CD4-positive, alpha-beta T cell treated with Interleukin-2 at 100 ng/mL for 4 hours (primary cell): ENCODE data around the gene CXCL17.
"Not testable (repeated sequence)": the region's sequence is repeated elsewhere in the genome, so short reads cannot be mapped to it uniquely, and the experiment has no call there.

ENCODE experiments used
- DNase-seq: peaks from one replicate; pipeline ENCODE4 v3.0.0-alpha.2; 2020; ENCODE audit warnings: low spot score

The CXCL17 gene, protein sequence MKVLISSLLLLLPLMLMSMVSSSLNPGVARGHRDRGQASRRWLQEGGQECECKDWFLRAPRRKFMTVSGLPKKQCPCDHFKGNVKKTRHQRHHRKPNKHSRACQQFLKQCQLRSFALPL

DNA sequence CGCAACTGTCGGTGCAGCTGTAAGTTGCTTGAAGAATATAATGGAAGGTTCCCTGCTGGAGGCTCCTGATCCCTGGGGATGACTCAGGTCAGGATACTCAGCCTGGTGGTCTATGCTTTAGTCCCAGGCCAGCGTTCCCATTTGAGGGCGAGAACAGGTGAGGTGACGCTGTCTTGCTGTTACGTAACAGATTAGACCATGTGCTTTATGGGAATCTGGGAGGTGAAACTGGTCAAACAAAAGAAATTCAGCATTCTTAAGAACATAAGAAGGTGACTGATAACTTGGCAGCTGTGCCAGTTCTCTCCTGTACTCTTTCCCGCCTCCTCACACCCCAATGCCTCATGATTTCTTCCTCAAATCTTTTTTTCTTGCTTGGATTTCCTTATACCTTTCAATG lies at the start of gene CXCL17:
Gene CXCL17, minus strand, starts transcription at position 114 of the 400 bp plus-strand sequence. CDS start 114 bp downstream, outside the sequence.
- no peak for DNase-seq

DNA sequence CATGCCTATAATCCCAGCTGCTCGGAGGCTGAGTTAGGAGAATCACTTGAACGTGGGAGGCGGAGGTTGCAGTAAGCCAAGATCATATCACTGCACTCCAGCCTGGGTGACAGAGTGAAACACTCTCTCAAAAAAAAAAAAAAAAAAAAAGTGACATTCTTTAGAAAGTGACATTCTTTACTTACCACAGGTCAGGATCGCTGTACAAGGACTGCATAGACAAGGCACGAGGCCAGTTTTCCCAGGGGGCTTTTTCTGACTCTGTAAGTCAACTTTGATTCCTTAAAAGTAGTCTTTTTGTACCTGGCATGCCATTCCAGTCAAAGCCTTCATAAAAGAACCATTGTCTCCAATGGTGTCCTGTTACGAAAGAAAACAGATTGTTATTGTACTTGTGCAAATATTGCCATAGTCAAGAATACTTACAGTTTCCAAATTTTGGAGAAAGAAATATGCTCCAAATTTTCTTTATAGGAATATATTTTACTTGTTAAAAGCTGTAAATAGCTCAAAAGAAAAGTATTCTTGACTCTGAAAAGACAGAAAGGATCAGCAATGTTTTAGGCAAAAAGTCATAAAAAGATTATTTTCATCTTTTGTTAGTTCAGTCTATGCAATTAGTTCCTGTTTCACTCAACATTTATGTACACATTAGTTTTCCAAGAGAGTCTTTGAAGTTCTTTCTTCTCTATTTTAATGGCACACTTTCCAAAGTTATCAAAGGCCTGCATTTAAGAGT lies 46.2 kb upstream of the CXCL17 start:
- no peak for DNase-seq

DNA sequence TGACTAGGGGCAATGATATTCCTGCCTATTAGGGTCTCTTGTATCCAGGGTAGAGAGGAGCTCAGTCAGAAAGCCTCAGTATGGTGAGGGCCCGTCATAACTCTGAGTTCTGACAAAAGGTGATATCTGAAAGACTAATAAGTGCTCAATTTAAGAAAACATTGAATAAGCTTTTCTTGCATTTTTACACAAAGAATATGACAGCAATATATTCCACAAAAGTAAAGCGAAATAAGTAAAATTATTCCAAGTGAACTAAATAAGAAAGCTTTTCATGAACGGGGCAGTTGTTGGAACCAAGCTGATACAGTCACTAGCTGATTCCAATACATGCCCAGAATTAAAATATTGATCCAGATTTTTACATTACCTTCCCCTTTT lies 45.0 kb upstream of the CXCL17 start:
- no peak for DNase-seq

DNA sequence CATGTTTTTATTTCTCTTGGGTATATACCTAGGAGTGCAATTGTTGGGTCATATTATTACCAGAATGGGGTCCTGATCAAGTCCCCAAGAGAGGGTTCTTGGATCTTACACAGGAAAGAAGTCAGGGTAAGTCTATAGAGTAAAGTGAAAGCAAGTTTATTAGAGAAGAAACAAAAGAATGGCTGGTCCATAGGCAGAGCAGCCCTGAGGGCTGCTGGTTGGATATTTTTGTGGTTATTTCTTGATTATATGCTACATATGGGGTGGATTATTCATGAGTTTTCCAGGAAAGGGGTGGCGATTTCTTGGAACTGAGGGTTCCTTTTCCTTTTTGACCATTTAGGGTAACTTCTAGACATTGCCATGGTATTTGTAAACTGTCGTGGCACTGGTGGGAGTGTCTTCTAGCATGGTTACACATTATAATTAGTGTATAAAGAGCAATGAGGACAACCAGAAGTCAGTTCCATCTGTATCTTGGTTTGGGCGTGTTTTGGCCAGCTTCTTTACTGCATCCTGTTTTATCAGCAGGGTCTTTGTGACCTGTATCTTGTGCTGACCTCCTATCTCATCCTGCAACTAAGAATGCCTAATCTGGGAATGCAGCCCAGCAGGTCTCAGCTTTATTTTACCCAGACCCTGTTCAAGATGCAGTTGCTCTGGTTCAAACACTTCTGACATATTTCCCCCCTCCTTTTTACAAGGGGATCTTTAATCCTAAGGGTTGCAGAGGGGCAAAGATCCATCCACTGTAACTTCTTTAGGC lies 44.5 kb upstream of the CXCL17 start:
- DNase-seq = peak; percentile 13

DNA sequence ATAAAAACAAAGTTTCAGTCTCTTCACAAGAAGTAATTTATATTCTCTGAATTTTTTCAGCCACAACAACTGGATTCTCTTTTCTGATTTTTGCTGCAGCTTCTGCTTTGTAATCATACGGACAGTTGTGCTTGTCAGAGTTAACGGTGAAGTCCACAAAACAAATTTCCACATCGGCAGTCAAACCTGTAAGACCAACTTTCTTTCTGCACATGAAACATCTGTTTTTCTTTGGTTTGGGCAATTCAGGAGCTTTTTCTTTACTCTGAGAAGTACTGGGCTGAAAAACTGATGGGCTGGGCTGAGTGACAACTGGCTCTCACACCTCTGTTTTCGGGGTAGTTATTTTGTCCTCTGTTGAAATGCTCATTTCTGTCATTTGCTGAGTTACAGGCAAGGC lies 42.3 kb upstream of the CXCL17 start:
- DNase-seq = not testable (repeated sequence)

DNA sequence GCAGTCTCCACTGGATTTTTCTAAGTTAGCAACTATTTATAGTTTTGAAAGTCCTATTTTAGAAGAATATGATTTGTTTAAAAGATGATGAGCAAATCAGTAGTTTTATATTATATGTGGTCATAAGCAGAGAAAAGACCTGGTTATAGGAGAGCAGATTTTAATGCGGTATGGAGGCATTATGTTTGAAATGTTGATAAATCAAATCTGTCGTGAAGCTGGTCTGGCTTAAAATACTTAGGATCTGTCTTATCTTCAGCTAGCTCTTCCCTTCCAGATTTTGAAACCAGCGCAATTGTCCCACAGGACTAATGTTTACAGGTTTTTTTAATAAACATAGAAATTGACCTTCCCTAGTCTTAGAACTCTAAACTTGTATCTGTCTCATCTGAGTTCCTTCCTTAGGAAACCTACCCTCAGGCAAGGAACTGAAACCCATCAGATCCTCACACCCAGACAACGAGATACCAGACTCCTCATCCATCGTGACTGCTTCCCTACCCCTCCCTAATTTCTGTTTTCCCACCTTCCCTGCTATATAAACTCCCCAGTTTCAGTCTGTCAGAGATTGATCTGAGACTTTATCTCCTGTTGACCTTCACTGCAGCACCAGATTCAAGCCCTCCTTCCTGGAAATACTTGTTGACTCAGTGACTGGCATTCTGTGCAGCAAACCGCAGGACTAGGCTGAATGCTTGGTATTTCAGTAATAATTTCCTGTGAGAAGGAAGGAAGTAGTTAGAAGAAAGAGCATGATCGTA lies 37.8 kb upstream of the CXCL17 start:
- peak; percentile 60 for DNase-seq

DNA sequence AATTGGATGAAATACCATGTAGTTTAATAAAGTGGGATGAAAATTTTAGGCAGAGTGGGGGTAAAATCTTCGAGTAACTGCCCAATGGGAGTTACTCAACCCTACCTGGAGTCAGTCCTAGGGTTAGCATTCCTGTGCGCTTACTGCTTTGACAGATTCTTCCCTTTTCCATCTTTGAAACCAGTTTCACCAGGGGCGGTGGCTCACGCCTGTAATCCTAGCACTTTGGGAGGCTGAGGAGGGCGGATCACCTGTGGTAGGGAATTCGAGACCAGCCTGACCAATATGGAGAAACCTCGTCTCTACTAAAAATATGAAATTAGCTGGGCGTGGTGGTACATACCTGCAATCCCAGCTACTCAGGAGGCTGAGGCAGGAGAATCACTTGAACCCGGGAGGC lies 37.0 kb upstream of the CXCL17 start:
- DNase-seq = no peak

DNA sequence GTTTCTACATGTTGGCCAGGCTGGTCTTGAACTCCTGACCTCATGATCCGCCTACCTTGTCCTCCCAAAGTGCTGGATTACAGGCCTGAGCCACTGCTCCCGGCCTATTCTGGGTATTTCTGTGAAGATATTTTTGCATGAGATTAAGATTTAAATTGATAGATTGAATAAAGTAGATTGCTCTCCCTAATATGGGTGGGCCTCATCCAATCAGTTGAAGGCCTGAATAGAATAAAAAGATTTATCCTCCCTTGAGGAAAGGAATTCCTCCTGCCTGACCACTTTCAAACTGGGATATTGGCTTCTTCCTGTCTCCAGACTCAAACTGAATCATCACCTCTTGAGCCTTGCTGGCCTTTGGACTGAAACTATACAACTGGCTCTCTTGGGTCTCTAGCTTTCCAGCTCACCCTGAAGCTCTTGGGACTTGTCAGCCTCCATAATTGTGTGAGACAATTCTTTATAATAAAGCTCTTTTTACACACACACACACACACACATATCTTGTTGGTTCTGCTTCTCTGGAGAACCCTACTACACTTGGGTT lies 36.1 kb upstream of the CXCL17 start:
- no peak for DNase-seq

DNA sequence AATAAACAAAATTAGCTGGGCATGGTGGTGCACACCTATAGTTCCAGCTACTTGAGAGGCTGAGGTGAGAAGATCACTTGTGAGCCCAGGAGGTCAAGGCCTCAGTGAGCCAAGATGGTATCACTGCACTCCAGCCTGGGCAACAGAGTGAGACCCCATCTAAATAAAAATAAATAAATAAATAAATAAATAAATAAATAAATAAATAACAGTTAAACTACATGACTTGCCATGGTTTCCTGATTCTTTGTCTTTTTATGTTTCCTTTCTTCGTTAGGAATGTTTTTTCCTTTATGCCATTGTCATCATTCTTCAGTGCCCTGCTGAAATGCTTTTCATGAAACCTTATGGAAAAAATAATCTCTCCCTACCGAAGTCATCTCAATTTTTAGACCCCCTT lies 35.2 kb upstream of the CXCL17 start:
- no peak for DNase-seq

DNA sequence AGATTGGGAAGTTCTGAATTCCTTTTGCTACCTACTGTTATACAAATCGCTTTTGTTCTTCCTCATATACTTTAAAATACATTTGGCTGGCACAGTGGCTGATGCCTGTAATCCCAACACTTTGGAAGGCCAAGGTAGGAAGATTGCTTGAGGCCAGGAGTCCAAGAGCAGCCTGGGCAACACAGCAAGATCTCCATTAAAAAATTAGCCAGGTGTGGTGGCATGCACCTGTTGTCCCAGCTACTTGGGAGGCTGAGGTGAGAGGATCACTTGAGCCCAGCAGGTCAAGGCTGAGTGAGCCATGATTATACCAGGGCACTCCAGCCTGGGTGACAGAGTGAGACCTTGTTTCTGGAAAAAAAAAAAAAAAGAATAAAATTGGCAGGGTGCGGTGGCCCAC lies 34.4 kb upstream of the CXCL17 start:
- no peak for DNase-seq

DNA sequence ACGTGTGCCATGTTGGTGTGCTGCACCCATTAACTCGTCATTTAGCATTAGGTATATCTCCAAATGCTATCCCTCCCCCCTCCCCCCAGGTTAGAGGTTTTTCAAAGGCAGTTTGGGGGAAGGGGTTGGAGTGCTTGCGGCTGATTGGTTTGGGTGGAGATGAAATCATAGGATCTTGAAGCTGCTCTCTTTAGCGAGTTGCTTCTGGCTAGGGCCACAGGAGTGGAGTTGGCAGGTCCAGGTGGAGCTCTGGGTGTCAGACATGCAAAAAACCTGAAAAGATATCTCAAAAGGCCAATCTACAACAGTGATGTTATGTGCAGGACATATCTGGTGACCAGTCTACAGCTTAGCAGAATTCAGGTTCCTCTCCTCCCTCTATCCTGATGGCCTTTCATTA lies 32.6 kb upstream of the CXCL17 start:
- DNase-seq = no peak

DNA sequence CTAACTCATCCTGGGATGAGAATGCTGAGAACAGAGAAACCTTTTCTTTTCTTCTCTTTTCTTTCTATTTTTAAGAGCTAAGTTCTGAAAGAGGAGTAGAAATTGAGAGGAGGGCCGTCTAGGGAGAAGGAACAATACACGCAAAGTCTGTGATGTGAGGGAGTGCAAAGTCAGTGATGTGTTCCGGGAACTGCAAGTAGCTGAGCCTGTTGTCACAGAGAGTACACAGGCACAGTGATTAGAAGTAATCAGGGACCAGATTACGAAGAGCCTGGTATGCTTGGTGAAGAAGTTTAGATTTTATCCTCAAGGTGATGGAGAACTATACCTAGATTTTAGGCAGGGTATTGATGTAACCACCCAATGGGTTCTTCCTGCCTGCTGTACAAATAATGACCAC lies 32.0 kb upstream of the CXCL17 start:
- no peak for DNase-seq

DNA sequence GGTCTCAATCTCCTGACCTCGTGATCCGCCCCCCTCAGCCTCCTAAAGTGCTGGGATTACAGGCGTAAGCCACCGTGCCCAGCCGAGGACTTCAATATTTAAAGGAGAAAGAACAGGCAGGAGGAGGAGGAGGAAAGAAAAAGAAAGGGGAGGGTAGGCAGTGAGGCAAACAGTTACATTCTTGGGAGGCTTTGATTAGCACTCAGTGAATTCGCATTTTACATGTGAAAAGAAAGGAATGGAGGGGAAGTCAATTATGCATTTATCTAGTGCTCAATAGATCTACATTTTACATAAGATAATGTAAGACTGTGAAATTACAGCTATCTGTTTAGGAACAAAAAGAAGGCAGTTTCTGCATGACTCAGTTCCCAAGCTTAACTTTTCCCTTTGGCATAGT lies 30.9 kb upstream of the CXCL17 start:
- no peak for DNase-seq

DNA sequence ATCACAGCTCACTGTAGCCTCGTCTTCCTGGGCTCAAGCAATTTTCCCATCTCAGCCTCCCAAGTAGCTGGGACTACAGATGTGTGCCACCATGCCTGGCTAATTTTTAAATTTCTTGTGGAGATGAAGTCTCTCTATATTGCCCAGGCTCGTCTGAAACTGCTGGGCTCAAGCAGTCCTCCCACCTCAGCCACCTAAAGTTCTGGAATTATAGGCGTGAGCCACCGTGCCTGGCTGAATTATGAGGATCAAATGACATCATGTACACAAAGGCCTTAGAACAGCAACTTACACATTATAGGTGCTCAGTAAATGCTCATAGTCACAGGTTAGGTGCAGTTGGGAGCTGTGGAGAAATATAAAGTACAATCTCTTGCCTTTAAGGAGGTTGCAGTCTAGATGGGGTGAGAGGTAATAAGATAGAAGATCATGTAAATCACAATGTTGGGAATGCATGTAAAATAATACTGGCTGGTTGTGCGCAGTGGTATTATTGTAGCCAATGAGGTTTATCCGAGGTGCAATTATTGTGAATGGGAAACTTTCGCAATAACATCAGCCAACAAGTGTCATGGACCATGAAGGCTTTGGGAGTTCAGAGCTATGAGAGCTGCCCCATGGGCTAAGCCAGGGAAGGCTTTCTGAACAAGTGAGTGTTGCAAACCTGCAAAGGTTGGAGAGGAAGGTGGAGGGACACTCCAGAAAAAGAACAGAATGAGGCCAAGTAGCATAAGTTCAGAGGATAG lies 29.8 kb upstream of the CXCL17 start:
- no peak for DNase-seq

DNA sequence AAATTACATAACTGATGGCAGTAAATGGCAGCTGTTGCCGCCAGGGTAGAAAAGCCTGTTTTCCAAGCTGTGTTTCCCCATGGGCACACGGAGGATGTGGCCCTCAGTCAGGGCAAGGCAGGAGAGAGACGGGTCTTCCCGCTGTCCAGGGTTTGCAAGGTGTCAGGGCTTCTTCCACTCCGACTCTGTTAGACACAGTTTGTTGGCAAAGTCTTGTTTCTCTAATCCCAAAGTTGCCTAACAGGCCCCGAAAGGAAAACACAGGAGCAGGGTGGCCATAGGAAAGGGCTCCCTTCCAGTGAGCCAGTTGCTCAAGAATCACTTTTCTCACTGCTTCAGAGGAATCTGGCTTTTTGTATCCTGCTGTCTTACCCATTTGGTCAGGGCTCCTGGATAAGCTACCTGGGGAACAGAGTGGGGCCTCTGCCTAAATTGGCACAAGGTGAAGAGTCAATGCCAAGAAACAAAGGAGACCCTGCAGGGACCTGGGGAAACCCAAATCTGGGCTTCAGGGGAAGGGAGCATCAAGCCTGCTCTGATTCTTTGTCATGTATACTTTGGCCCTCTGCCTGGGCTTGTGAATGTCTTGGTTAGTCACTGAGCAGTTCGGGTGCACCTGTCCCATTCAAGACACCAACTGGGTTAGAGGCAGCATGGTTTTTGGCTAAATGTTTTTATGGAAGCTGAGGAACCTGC lies 29.0 kb upstream of the CXCL17 start:
- DNase-seq = no peak

DNA sequence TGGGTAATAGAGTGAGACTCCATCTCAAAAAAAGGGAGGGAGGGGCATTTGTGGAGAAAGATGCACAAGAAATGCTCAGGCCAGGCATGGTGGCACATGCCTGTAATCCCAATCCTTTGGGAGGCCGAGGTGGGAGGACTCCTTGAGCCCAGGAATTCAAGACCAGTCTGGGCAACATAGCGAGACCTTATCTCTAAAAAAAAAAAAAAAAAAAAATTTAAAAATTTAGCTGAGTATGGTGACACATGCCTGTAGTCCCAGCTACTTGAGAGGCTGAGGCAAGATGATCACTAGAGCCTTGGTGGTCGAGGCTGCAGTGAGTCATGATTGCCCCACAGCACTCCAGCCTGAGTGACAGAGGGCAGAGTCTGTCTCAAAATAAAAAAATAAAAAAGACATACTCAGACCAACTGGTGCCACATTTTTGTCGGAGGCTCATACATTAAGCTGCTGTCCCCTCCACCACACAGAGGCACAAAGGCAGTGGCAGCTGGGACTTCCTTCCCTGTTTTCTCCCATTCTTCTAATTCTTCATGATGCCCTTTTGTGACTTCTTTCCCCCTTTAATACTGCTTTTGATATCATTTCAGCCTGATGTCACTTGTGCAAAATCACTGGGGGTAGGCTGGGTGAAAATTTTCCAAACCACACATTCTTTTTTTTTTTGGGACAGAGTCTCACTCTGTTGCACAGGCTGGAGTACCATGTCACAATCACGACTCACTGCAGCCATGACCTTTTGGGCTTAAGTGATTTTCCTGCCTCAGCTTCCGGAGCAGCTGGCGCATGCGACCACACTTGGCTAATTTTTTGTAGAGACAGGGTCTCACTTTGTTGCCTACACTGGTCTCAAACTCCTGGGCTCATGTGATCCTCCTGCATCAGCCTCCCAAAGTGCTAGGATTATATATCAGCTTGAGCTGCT lies 26.8 kb upstream of the CXCL17 start:
- no peak for DNase-seq

DNA sequence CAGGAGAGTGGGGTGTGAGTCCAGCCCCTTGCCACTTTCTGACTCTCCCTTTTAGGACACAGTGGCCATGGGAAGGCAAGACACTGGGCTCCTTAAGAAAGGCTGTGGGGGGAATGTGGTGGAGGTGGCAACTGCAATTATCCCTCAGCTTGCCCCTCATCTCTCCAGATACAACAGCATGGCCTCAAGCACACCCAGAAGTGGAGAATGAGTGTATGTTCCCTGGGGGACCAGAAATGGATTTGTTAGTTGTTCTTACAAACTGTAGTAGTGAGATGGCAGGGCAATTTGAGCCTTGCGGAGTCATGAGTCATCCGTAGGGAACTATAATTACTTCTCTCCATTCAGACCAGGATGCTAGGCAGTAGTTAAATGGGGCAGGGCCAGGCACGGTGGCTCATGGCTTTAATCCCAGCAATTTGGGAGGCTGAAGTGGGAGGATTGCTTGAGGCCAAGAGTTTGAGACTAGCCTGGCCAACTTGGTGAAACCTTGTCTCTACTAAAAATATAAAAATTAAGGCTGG lies 25.6 kb upstream of the CXCL17 start:
- no peak for DNase-seq

DNA sequence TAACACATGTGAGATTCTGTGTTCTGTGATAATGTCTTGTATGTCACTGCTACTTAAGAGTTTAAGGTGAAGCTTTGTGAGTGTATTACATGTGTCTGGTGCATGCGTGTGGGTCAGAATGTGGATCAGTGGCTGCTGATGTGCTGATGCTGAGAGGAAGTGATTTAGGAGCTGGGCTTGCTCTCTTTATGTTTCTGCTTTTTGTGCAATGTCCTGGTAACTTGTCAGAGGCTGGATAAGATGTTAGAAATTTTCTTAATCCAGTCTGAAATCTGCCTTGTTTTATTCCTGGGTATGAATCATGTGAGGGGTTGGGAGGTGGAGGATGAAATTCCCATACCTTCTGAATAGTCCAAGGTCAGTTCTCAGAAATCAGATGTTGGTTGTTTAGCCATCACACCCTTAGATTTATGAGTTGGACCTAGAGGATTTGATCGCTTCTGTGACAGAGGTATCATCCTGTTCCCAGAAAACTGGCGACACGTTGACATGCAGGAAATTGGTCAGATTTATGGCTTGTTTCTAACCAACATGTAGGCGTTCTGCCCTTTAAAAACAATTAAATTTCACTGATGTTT lies 24.5 kb upstream of the CXCL17 start:
- no peak for DNase-seq

DNA sequence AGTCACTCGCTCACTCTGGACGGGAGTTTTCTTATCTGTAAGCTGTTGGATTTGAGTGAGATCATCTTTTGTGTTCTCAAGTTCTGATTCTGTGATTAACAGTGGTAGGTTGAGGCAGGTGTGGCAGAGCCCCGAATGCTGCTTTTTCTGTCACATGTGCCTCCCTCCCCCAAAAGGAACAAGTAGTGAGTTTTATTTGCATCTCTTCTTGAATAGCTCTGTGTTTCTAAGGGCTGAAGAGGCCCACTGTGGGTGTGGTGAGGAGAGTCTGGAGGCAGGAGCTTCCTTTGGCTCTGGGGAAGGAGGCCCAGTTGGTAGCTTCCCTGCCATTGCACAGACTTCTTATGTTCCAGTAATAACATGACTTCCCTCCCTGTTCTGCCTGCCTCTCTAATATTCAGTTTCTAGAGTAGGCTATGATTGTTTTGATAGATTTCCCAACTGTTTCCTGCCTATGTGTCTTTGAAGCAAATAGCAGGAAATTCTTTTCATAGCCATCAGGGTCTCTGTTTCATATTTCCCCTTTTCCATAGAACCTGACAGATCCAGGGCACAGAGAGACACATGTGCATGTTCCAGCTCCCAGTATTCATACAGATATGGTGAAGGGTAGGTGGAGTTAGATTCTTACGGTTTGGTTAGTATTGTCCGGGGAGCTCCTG lies 23.9 kb upstream of the CXCL17 start:
- no peak for DNase-seq
